ENCODE results near the gene JCAD. TPM values are rescaled to one million over a fixed set of nuclear protein-coding genes. Genes with fewer than 3 reads are reported as not detected.
"Not testable (repeated sequence)": the region's sequence is repeated elsewhere in the genome, so short reads cannot be mapped to it uniquely, and the experiment has no call there.

Gene JCAD
- total and polyA plus RNA-seq, 3 experiments from 2014 or later: 0.02 to 0.04 TPM; not detected in 1

GRCh38 chr10:30011396-30011795, 48.0 kb downstream of the JCAD start:
- H3K9me3 Mint-ChIP-seq: no peaks in the 10 kb centered on the region
- Histone ChIP-seq H3K4me1 (ENCODE audit: insufficient read depth, low read length) (no peaks in the 10 kb centered on the region), H3K36me3 (ENCODE audit: insufficient read depth, low read length) (no peaks in the 10 kb centered on the region), H3K4me3 (ENCODE audit: low read length) (no peak overlapping the region), H3K27me3 (ENCODE audit: insufficient read depth, low read length, poor library complexity, severe bottlenecking) (no peaks in the 10 kb centered on the region), H3K27ac (ENCODE audit: low read depth, low read length) (no peak overlapping the region), H3K9me3 (ENCODE audit: low read length) (no peaks in the 10 kb centered on the region)
- POLR2A ChIA-PET: no interaction called here
- H3K4me3 Mint-ChIP-seq: no peak overlapping the region
- H3K4me1 Mint-ChIP-seq: no peaks in the 10 kb centered on the region
- no peaks in the 10 kb centered on the region for H3K36me3 Mint-ChIP-seq
- H3K27ac Mint-ChIP-seq: no peak overlapping the region
- peaks cover 27 to 75% of the 10 kb centered on the region in 2 donors for H3K27me3 Mint-ChIP-seq
- DNase-seq: no peak
- CTCF ChIA-PET: interaction anchor here (1.6 to 1.8 kb wide), 2 partner anchors 11 to 14 kb away, joined by 6 to 8 read pairs; no protein-coding TSS in a partner anchor

DNA sequence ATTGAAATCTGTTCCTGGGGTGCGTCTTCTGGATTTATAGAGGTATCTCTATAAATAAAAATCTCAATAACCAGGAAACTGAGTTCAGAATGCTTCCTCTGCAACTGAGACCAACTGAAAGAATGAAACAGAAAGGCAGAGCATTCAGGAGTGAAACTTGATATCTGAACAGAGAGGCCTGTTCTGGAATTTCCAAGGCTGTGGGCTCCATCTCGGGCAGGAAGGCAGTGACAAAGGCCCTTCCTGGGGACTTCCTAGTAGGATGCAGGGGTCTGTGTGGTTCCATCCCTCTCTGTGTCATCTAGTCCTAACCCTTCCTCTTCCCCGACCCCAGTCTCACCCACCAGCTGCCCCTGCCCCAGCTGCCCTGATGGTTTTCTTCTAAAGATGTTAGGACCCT, 52.0 kb downstream of the JCAD start:
- ChIA-PET CTCF (no interaction called here), POLR2A (no interaction called here)
- Histone ChIP-seq H3K27ac (ENCODE audit: low read depth, low read length) (no peak overlapping the region), H3K36me3 (ENCODE audit: insufficient read depth, low read length) (no peaks in the 10 kb centered on the region), H3K9me3 (ENCODE audit: low read length) (no peaks in the 10 kb centered on the region), H3K4me3 (ENCODE audit: low read length) (no peak overlapping the region), H3K4me1 (ENCODE audit: insufficient read depth, low read length) (no peaks in the 10 kb centered on the region), H3K27me3 (ENCODE audit: insufficient read depth, low read length, poor library complexity, severe bottlenecking) (no peaks in the 10 kb centered on the region)
- peaks cover 0 to 7% (median 7%) of the 10 kb centered on the region in 3 donors for H3K4me1 Mint-ChIP-seq
- no peak overlapping the region for H3K27ac Mint-ChIP-seq
- H3K9me3 Mint-ChIP-seq: no peaks in the 10 kb centered on the region
- H3K27me3 Mint-ChIP-seq: peaks cover 37 to 63% of the 10 kb centered on the region in 2 donors
- H3K4me3 Mint-ChIP-seq: no peak overlapping the region
- H3K36me3 Mint-ChIP-seq: no peaks in the 10 kb centered on the region
- no peak for DNase-seq

GRCh38 chr10:30006410-30006809, 53.0 kb downstream of the JCAD start:
- no peaks in the 10 kb centered on the region for H3K36me3 ChIP-seq (ENCODE audit: insufficient read depth, low read length)
- H3K27me3 ChIP-seq (ENCODE audit: insufficient read depth, low read length, poor library complexity, severe bottlenecking): no peaks in the 10 kb centered on the region
- no peak for DNase-seq
- H3K4me3 ChIP-seq (ENCODE audit: low read length): no peak overlapping the region
- no peak overlapping the region for H3K27ac ChIP-seq (ENCODE audit: low read depth, low read length)
- Mint-ChIP-seq H3K4me3 (no peak overlapping the region), H3K4me1 (peaks cover 0 to 11% (median 9%) of the 10 kb centered on the region in 3 donors), H3K36me3 (no peaks in the 10 kb centered on the region), H3K9me3 (no peaks in the 10 kb centered on the region), H3K27me3 (peaks cover 37 to 61% of the 10 kb centered on the region in 2 donors), H3K27ac (no peak overlapping the region)
- CTCF ChIA-PET: no interaction called here
- no peaks in the 10 kb centered on the region for H3K9me3 ChIP-seq (ENCODE audit: low read length)
- H3K4me1 ChIP-seq (ENCODE audit: insufficient read depth, low read length): no peaks in the 10 kb centered on the region
- POLR2A ChIA-PET: no interaction called here

- H3K9me3 Mint-ChIP-seq; H3K4me1 ChIP-seq (ENCODE audit: insufficient read depth, low read length); H3K9me3 ChIP-seq (ENCODE audit: low read length); H3K27ac Mint-ChIP-seq; H3K27me3 ChIP-seq (ENCODE audit: insufficient read depth, low read length, poor library complexity, severe bottlenecking); H3K36me3 Mint-ChIP-seq; H3K36me3 ChIP-seq (ENCODE audit: insufficient read depth, low read length); H3K4me3 Mint-ChIP-seq; DNase-seq; H3K27ac ChIP-seq (ENCODE audit: low read depth, low read length); CTCF ChIA-PET; H3K4me3 ChIP-seq (ENCODE audit: low read length); POLR2A ChIA-PET: not testable (repeated sequence)
- peaks cover 0 to 11% (median 9%) of the 10 kb centered on the region in 3 donors for H3K4me1 Mint-ChIP-seq
- H3K27me3 Mint-ChIP-seq: peaks cover 36 to 63% of the 10 kb centered on the region in 2 donors
Observed at GRCh38 chr10:30005116-30005515, 54.3 kb downstream of the JCAD start.

DNA sequence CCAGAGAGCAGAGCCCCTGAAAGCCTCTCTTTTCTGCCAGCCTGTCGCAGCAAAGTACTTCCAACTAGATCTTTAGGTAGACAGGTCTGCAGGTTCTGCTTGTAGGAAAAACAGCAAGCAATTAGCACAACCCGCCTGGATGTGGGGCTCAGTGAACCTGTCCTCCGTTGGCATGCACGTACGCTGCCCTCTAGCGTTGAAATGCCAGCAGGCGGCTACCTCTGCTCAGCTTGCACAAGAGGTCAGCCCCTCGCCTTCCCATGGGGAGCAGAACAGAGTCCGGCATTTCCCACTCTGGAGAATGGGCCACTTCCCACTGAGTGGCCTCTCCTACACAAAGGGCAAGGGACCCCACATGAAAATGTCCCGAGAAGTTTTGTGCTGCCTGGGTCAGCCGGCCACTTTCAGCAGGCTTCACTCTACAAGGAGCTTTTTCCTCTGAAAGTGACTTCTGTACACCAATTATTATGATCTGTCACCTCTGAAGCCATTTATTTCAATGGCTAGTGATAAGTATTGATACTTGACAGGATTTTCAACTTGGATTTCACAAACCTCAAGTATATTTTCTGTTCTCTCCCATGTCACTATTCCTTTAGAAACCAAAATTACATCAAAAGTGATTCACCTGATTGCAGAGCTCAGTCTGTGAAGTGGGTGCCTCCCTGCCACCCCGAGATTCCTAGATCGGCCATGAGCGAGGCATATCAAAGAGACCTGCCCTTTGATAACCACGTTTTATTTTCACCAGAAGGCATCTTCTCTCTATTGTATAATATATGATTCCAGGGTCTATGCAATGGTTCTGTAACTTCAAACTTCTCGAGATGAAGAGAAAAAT, 56.7 kb downstream of the JCAD start:
- H3K4me3 ChIP-seq (ENCODE audit: low read length): no peak overlapping the region
- Mint-ChIP-seq H3K36me3 (no peaks in the 10 kb centered on the region), H3K9me3 (no peaks in the 10 kb centered on the region), H3K4me3 (peak overlapping the region in 1 of 7 donors; percentile 10), H3K27ac (no peak overlapping the region), H3K27me3 (peaks cover 36 to 60% of the 10 kb centered on the region in 2 donors), H3K4me1 (peaks cover 0 to 11% (median 9%) of the 10 kb centered on the region in 3 donors)
- no peaks in the 10 kb centered on the region for H3K9me3 ChIP-seq (ENCODE audit: low read length)
- ChIA-PET CTCF (interaction anchor here (0.8 to 1.1 kb wide), 3 partner anchors 120 to 357 kb away, joined by 3 read pairs; no protein-coding TSS in a partner anchor), POLR2A (no interaction called here)
- peaks cover 6% of the 10 kb centered on the region for H3K27me3 ChIP-seq (ENCODE audit: insufficient read depth, low read length, poor library complexity, severe bottlenecking)
- H3K36me3 ChIP-seq (ENCODE audit: insufficient read depth, low read length): no peaks in the 10 kb centered on the region
- H3K27ac ChIP-seq (ENCODE audit: low read depth, low read length): no peak overlapping the region
- peak; percentile 32 to 60 (median 39) for DNase-seq
- no peaks in the 10 kb centered on the region for H3K4me1 ChIP-seq (ENCODE audit: insufficient read depth, low read length)

- DNase-seq: no peak
- no peak overlapping the region for H3K4me3 ChIP-seq (ENCODE audit: low read length)
- POLR2A ChIA-PET: no interaction called here
- Mint-ChIP-seq H3K4me1 (peaks cover 0 to 11% (median 9%) of the 10 kb centered on the region in 3 donors), H3K27ac (no peak overlapping the region), H3K36me3 (no peaks in the 10 kb centered on the region), H3K27me3 (peaks cover 31 to 56% of the 10 kb centered on the region in 2 donors), H3K9me3 (no peaks in the 10 kb centered on the region), H3K4me3 (no peak overlapping the region)
- CTCF ChIA-PET: interaction anchor here (1.1 to 1.8 kb wide), 3 partner anchors 11 to 359 kb away, joined by 3 to 6 read pairs (median 3); no protein-coding TSS in a partner anchor
- peaks cover 6% of the 10 kb centered on the region for H3K27me3 ChIP-seq (ENCODE audit: insufficient read depth, low read length, poor library complexity, severe bottlenecking)
- no peak overlapping the region for H3K27ac ChIP-seq (ENCODE audit: low read depth, low read length)
- H3K9me3 ChIP-seq (ENCODE audit: low read length): no peaks in the 10 kb centered on the region
- no peaks in the 10 kb centered on the region for H3K4me1 ChIP-seq (ENCODE audit: insufficient read depth, low read length)
- no peaks in the 10 kb centered on the region for H3K36me3 ChIP-seq (ENCODE audit: insufficient read depth, low read length)
Observed at GRCh38 chr10:30000802-30001571, 58.4 kb downstream of the JCAD start.

DNA sequence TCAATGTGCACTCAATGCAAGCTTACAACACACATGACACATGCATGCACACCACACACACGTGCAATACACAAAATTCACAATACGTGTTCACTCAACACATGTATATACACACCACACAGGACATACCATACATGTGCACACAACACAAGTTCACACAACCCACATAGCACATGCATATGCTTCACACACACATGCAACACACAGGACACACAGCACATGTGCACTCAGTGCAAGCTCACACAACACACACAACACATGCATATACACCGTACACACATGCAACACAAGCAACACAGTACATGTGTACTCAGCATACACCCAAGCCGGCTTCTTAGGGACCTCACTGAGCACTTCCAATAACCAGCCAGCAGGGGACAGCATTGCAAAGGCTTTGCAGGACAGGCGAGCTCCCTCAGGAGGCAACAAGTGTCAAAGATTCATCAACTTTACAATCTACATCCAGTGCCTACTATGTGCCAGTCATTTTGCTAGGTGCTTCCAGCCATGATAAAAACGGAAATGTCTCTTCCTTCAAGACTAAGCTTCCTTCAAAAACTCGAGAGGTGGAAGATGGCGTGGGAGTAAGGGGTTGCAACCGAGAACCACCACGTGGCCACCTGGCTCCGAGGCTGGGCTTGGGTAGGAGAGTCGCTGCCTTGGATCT, 61.1 kb downstream of the JCAD start:
- ChIA-PET CTCF (interaction anchor here (0.7 to 2.9 kb wide), 17 partner anchors 10 to 593 kb away, joined by 3 to 23 read pairs (median 4); no protein-coding TSS in a partner anchor), POLR2A (no interaction called here)
- Histone ChIP-seq H3K9me3 (ENCODE audit: low read length) (no peaks in the 10 kb centered on the region), H3K27me3 (ENCODE audit: insufficient read depth, low read length, poor library complexity, severe bottlenecking) (peaks cover 6% of the 10 kb centered on the region), H3K27ac (ENCODE audit: low read depth, low read length) (no peak overlapping the region), H3K4me3 (ENCODE audit: low read length) (no peak overlapping the region), H3K36me3 (ENCODE audit: insufficient read depth, low read length) (no peaks in the 10 kb centered on the region), H3K4me1 (ENCODE audit: insufficient read depth, low read length) (no peaks in the 10 kb centered on the region)
- no peak overlapping the region for H3K27ac Mint-ChIP-seq
- no peaks in the 10 kb centered on the region for H3K36me3 Mint-ChIP-seq
- peaks cover 36 to 63% of the 10 kb centered on the region in 2 donors for H3K27me3 Mint-ChIP-seq
- peak; percentile 54 to 80 (median 64) for DNase-seq
- H3K4me1 Mint-ChIP-seq: peaks cover 0 to 11% (median 9%) of the 10 kb centered on the region in 3 donors
- H3K9me3 Mint-ChIP-seq: no peaks in the 10 kb centered on the region
- H3K4me3 Mint-ChIP-seq: no peak overlapping the region

All from CD8-positive, alpha-beta memory T cell (primary cell).